Measurements from ENCODE around the gene OSBPL5.
A peak's percentile ranks its signal among the peaks of the same experiment; 100 is the strongest.

Gene OSBPL5

GRCh38 chr11:3130269-3131071 is 34.6 kb downstream of the OSBPL5 start:
- CTCF ChIA-PET, result interaction anchor here (0.6 to 1.0 kb wide), 2 partner anchors 33 to 187 kb away, joined by 3 read pairs; no protein-coding TSS in a partner anchor

DNA sequence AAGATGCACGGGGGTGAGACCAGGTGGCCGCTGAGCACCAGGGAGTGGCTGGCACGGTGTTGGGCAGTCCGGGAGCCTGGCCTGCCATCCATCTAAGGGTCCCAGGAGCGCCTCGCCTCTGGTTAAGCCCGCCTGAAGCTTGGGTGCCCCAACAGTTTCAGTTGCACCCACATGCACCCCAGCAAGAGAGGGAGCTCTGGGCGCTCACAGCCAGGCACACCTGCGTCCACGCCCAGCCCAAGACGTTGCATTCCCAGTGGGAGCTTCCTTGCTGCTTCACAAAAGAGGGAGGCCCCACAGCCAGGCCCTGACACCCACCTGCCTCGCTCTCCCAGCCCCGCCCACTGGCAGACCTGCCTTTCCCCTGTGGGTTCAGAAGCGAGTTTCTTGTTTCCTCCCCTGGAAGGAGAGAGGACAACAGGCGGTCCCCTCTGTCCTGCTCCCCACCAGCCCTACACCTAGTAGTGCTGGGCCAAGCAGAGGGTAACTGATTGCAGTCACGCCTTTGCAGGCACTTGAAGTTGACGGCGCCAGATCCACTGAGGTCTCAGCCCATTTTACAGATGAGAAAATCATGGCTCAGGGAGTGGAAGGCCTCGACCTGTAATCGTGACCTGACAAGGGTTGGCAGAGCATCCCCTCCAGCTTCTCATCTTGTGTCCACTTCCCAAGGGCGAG is 35.4 kb downstream of the OSBPL5 start:
- POLR2A ChIA-PET, result no interaction called here

More at GRCh38 chr11:3130269-3131071, 34.6 kb downstream of the OSBPL5 start:
- POLR2A ChIA-PET, result no interaction called here
- no peak overlapping the region for H3K4me3 ChIP-seq (ENCODE audit: low read depth, low read length)
- no peak overlapping the region for H3K27ac ChIP-seq (ENCODE audit: extremely low read depth, low read depth, low read length)
- TF ChIP-seq ZNF610 (tag by site-specific recombination; IDR thresholded peaks at IDR 0.05; ENCODE audit: borderline replicate concordance), result no peak
- TF ChIP-seq PRDM6 (tag by site-specific recombination; IDR thresholded peaks at IDR 0.05), result no peak
- no peak for TF ChIP-seq ZNF596 (tag by site-specific recombination; IDR thresholded peaks at IDR 0.05)
- TF ChIP-seq ZNF707 (tag by site-specific recombination; IDR thresholded peaks at IDR 0.05), result no peak
- no peak for TF ChIP-seq ZNF585B (tag by site-specific recombination; IDR thresholded peaks at IDR 0.05)
- no peak for TF ChIP-seq ZNF169 (tag by site-specific recombination; IDR thresholded peaks at IDR 0.05)
- TF ChIP-seq ZBTB7A (tag by site-specific recombination; IDR thresholded peaks at IDR 0.05; ENCODE audit: low read depth), result no peak
- TF ChIP-seq ZBTB20 (tag by site-specific recombination; IDR thresholded peaks at IDR 0.05), result no peak
- H3K36me3 ChIP-seq (ENCODE audit: control insufficient read depth in 2 of 2, insufficient read depth in 1 of 2, low read length in 2 of 2), result peaks cover 0 to 13% of the 10 kb centered on the region in 2 experiments; a peak in 1 of 3 replicates
- no peaks in the 10 kb centered on the region for H3K9me3 ChIP-seq (ENCODE audit: control insufficient read depth, insufficient read depth, low read depth, low read length)
- H3K4me1 ChIP-seq (ENCODE audit: control insufficient read depth, insufficient read depth, low read length), result no peaks in the 10 kb centered on the region

More for the DNA sequence above, 35.4 kb downstream of the OSBPL5 start:
- Histone ChIP-seq H3K4me3 (ENCODE audit: low read depth, low read length) (no peak overlapping the region), H3K36me3 (ENCODE audit: control insufficient read depth in 2 of 2, insufficient read depth in 1 of 2, low read length in 2 of 2) (peaks cover 0 to 18% of the 10 kb centered on the region in 2 experiments; a peak in 1 of 3 replicates), H3K9me3 (ENCODE audit: control insufficient read depth, insufficient read depth, low read depth, low read length) (no peaks in the 10 kb centered on the region), H3K27ac (ENCODE audit: extremely low read depth, low read depth, low read length) (no peak overlapping the region), H3K4me1 (ENCODE audit: control insufficient read depth, insufficient read depth, low read length) (no peaks in the 10 kb centered on the region)
- TF ChIP-seq ZNF239 (tag by site-specific recombination; IDR thresholded peaks at IDR 0.05), result no peak
- no peak for TF ChIP-seq ZNF184 (tag by site-specific recombination; IDR thresholded peaks at IDR 0.05)
- no peak for TF ChIP-seq WT1 (tag by site-specific recombination; IDR thresholded peaks at IDR 0.05)
- TF ChIP-seq, protein P1, sequence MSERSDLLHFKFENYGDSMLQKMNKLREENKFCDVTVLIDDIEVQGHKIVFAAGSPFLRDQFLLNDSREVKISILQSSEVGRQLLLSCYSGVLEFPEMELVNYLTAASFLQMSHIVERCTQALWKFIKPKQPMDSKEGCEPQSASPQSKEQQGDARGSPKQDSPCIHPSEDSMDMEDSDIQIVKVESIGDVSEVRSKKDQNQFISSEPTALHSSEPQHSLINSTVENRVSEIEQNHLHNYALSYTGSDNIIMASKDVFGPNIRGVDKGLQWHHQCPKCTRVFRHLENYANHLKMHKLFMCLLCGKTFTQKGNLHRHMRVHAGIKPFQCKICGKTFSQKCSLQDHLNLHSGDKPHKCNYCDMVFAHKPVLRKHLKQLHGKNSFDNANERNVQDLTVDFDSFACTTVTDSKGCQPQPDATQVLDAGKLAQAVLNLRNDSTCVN (tag by site-specific recombination; optimal IDR thresholded peaks at IDR 0.05), result no peak
- TF ChIP-seq, protein P2, sequence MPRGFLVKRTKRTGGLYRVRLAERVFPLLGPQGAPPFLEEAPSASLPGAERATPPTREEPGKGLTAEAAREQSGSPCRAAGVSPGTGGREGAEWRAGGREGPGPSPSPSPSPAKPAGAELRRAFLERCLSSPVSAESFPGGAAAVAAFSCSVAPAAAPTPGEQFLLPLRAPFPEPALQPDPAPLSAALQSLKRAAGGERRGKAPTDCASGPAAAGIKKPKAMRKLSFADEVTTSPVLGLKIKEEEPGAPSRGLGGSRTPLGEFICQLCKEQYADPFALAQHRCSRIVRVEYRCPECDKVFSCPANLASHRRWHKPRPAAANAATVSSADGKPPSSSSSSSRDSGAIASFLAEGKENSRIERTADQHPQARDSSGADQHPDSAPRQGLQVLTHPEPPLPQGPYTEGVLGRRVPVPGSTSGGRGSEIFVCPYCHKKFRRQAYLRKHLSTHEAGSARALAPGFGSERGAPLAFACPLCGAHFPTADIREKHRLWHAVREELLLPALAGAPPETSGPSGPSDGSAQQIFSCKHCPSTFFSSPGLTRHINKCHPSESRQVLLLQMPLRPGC (tag by site-specific recombination; IDR thresholded peaks at IDR 0.05), result no peak
- 0 out of 2 replicates have a peak, but pooled peaks have one; percentile 8 for TF ChIP-seq ZFHX2 (tag by site-specific recombination; conservative IDR thresholded peaks at IDR 0.05)
- TF ChIP-seq, protein P3, sequence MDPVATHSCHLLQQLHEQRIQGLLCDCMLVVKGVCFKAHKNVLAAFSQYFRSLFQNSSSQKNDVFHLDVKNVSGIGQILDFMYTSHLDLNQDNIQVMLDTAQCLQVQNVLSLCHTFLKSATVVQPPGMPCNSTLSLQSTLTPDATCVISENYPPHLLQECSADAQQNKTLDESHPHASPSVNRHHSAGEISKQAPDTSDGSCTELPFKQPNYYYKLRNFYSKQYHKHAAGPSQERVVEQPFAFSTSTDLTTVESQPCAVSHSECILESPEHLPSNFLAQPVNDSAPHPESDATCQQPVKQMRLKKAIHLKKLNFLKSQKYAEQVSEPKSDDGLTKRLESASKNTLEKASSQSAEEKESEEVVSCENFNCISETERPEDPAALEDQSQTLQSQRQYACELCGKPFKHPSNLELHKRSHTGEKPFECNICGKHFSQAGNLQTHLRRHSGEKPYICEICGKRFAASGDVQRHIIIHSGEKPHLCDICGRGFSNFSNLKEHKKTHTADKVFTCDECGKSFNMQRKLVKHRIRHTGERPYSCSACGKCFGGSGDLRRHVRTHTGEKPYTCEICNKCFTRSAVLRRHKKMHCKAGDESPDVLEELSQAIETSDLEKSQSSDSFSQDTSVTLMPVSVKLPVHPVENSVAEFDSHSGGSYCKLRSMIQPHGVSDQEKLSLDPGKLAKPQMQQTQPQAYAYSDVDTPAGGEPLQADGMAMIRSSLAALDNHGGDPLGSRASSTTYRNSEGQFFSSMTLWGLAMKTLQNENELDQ (tag by site-specific recombination; IDR thresholded peaks at IDR 0.05; ENCODE audit: low read depth), result no peak
- TF ChIP-seq ZNF114 (tag by site-specific recombination; IDR thresholded peaks at IDR 0.05), result no peak
- CTCF ChIA-PET, result interaction anchor here (0.6 to 1.0 kb wide), 2 partner anchors 33 to 186 kb away, joined by 3 read pairs; no protein-coding TSS in a partner anchor

Measured in HEK293 (cell line).